Ureter (tissue), 1 donor: Measurements from ENCODE around the gene KRTAP4-4. TPM values are rescaled to one million over a fixed set of nuclear protein-coding genes. Genes with fewer than 3 reads are reported as not detected.

Experiments
- DNase-seq: peaks from one replicate; pipeline ENCODE4 v3.0.0-alpha.2; 2020; ENCODE audit warnings: low spot score
- total RNA-seq: library from RNA; stranded (reverse); gene quantifications from one replicate; pipeline ENCODE4 v1.2.4, GENCODE V29; 2023
- donor health status: DM: yes; HTN: yes; CAD: no.

The KRTAP4-4 gene
- total RNA-seq, 1 donor from 2014 or later: not detected

DNA sequence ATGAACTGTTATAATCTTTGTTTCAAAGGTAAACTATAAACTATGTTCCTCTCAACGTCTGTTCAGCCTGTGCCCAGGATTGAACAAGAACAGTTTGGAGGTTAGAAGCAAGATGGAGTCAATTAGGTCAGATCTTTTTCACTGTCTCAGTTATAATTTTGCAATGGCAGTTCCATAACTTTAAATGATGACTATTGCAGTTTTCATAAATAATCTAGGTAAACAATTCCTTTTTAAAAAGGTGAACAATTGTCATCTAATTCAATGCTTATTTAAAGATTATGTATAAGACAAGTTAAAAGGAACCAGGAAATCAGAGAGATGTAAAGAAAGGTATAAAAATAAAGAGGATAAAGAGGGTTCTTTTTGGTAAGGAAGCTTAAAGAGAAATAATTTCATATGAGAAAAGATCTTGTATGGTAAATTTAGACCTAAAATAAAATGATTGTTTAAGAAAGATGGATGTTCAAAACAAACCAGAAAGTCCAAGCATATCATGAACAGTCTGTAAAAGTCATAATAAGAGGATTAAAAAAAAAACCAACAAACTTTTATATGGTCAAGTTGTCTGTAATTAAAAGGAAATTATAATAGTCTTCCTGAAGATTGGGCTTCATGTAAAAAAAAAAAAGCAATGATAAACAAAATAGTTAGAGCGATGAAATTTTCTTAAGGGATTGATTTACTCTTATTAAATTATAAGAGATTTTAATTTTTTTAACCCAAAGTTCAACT is 49.2 kb downstream of the KRTAP4-4 start:
- no peak for DNase-seq

Other genes with a start within 250 kb of the KRTAP4-4 start
- 3.9 TPM for gene KRT23, start 223.1 kb downstream of the KRTAP4-4 start, total RNA-seq
- not detected for gene KRT39, start 193.8 kb downstream of the KRTAP4-4 start, total RNA-seq
- gene KRT40, start 176.4 kb downstream of the KRTAP4-4 start, total RNA-seq: not detected
- not detected for gene KRTAP3-3, start 166.6 kb downstream of the KRTAP4-4 start, total RNA-seq
- gene KRTAP3-2, start 160.8 kb downstream of the KRTAP4-4 start, total RNA-seq: not detected
- gene KRTAP3-1, start 151.6 kb downstream of the KRTAP4-4 start, total RNA-seq: not detected
- not detected for gene KRTAP1-5, start 133.5 kb downstream of the KRTAP4-4 start, total RNA-seq
- not detected for gene KRTAP1-4, start 130.6 kb downstream of the KRTAP4-4 start, total RNA-seq
- not detected for gene KRTAP1-3, start 125.9 kb downstream of the KRTAP4-4 start, total RNA-seq
- gene KRTAP1-1, start 119.3 kb downstream of the KRTAP4-4 start, total RNA-seq: not detected
- gene KRTAP2-1, start 113.4 kb downstream of the KRTAP4-4 start, total RNA-seq: not detected
- gene KRTAP2-2, start 105.5 kb downstream of the KRTAP4-4 start, total RNA-seq: not detected
- not detected for gene KRTAP2-3, start 100.6 kb downstream of the KRTAP4-4 start, total RNA-seq
- gene KRTAP2-4, start 94.9 kb downstream of the KRTAP4-4 start, total RNA-seq: not detected
- not detected for gene KRTAP4-7, start 76.6 kb downstream of the KRTAP4-4 start, total RNA-seq
- not detected for gene KRTAP4-8, start 62.6 kb downstream of the KRTAP4-4 start, total RNA-seq
- not detected for gene KRTAP4-16, start 58.5 kb downstream of the KRTAP4-4 start, total RNA-seq
- gene KRTAP4-9, start 55.4 kb downstream of the KRTAP4-4 start, total RNA-seq: not detected
- not detected for gene KRTAP4-11, start 42.4 kb downstream of the KRTAP4-4 start, total RNA-seq
- gene KRTAP4-12, start 36.6 kb downstream of the KRTAP4-4 start, total RNA-seq: not detected
- not detected for gene KRTAP4-6, start 20.2 kb downstream of the KRTAP4-4 start, total RNA-seq
- not detected for gene KRTAP4-5, start 10.9 kb downstream of the KRTAP4-4 start, total RNA-seq
- gene KRTAP4-3, start 7.5 kb upstream of the KRTAP4-4 start, total RNA-seq: not detected
- gene KRTAP4-2, start 17.5 kb upstream of the KRTAP4-4 start, total RNA-seq: not detected
- gene KRTAP4-1, start 24.2 kb upstream of the KRTAP4-4 start, total RNA-seq: not detected
- not detected for gene KRTAP9-1, start 29.1 kb upstream of the KRTAP4-4 start, total RNA-seq
- not detected for gene KRTAP9-2, start 65.9 kb upstream of the KRTAP4-4 start, total RNA-seq
- not detected for gene KRTAP9-3, start 71.7 kb upstream of the KRTAP4-4 start, total RNA-seq
- not detected for gene KRTAP9-8, start 77.3 kb upstream of the KRTAP4-4 start, total RNA-seq
- not detected for gene KRTAP9-4, start 88.9 kb upstream of the KRTAP4-4 start, total RNA-seq
- not detected for gene KRTAP9-9, start 94.6 kb upstream of the KRTAP4-4 start, total RNA-seq
- not detected for gene KRTAP9-6, start 104.6 kb upstream of the KRTAP4-4 start, total RNA-seq
- not detected for gene KRTAP9-7, start 115.0 kb upstream of the KRTAP4-4 start, total RNA-seq
- gene KRTAP29-1, start 142.1 kb upstream of the KRTAP4-4 start, total RNA-seq: not detected
- not detected for gene KRTAP16-1, start 148.6 kb upstream of the KRTAP4-4 start, total RNA-seq
- not detected for gene KRTAP17-1, start 155.0 kb upstream of the KRTAP4-4 start, total RNA-seq
- gene KRT33A, start 190.1 kb upstream of the KRTAP4-4 start, total RNA-seq: not detected
- gene KRT33B, start 209.1 kb upstream of the KRTAP4-4 start, total RNA-seq: not detected
- not detected for gene KRT34, start 221.6 kb upstream of the KRTAP4-4 start, total RNA-seq
- not detected for gene KRT31, start 236.9 kb upstream of the KRTAP4-4 start, total RNA-seq